Neural progenitor cell (in vitro differentiated cells): ENCODE data around the gene GRM6. TPM values are rescaled to one million over a fixed set of nuclear protein-coding genes. Genes with fewer than 3 reads are reported as not detected.

Source experiments
- DNase-seq: peaks from one replicate; pipeline ENCODE4 v3.0.0-alpha.2; 2016; ENCODE audit warnings: low spot score
- H2AFZ ChIP-seq: fragments of 200-600 bp; sonication (generic); replicated peaks from 2 replicates; pipeline ENCODE4 v1.6.1; 2016; ENCODE audit warnings: antibody characterized with exemption
- H3F3A ChIP-seq: fragments of 200-600 bp; sonication (generic); 2 replicates; pipeline ENCODE4 v1.6.1; 2016; ENCODE audit warnings: antibody characterized with exemption, low read depth
- H3K27ac ChIP-seq: fragments of 200-600 bp; sonication (generic); 2 replicates; pipeline ENCODE4 v1.5.1; 2016; ENCODE audit warnings: mild to moderate bottlenecking
- H3K27me3 ChIP-seq: fragments of 200-600 bp; sonication (generic); 2 replicates; pipeline ENCODE4 v1.6.1; 2016; ENCODE audit warnings: mild to moderate bottlenecking, moderate library complexity
- H3K36me3 ChIP-seq: fragments of 200-600 bp; sonication (generic); 2 replicates; pipeline ENCODE4 v1.5.1; 2016
- H3K4me1 ChIP-seq: fragments of 200-600 bp; sonication (generic); 2 replicates; pipeline ENCODE4 v1.6.1; 2016; ENCODE audit warnings: mixed run types
- H3K4me2 ChIP-seq: fragments of 200-600 bp; sonication (generic); 2 replicates; pipeline ENCODE4 v1.6.1; 2016
- H3K4me3 ChIP-seq: fragments of 200-600 bp; sonication (generic); 2 replicates; pipeline ENCODE4 v1.5.1; 2016
- H3K79me2 ChIP-seq: fragments of 200-600 bp; sonication (generic); 2 replicates; pipeline ENCODE4 v1.6.1; 2016; ENCODE audit warnings: low read depth
- H3K9ac ChIP-seq: fragments of 200-600 bp; sonication (generic); 2 replicates; pipeline ENCODE4 v1.6.1; 2016
- H3K9me3 ChIP-seq: fragments of 200-600 bp; sonication (generic); 2 replicates; pipeline ENCODE4 v1.5.1; 2016; ENCODE audit warnings: low read depth
- H4K20me1 ChIP-seq: fragments of 200-600 bp; sonication (generic); 2 replicates; pipeline ENCODE4 v1.6.1; 2016; ENCODE audit warnings: low read depth
- H3K27ac Mint-ChIP-seq: 3 replicates; pipeline ENCODE4 v1.8.0; 2021; ENCODE audit warnings: mixed read lengths
- H3K27me3 Mint-ChIP-seq: 2 replicates; pipeline ENCODE4 v1.8.0; 2022; ENCODE audit warnings: low read depth, mild to moderate bottlenecking, inconsistent platforms, moderate library complexity, mixed read lengths; ENCODE audit not compliant: insufficient read depth
- H3K36me3 Mint-ChIP-seq: 3 replicates; pipeline ENCODE4 v1.8.0; 2021; ENCODE audit warnings: mixed read lengths
- H3K4me1 Mint-ChIP-seq: 3 replicates; pipeline ENCODE4 v1.8.0; 2021; ENCODE audit warnings: mixed read lengths
- H3K4me3 Mint-ChIP-seq: 3 replicates; pipeline ENCODE4 v1.8.0; 2021; ENCODE audit warnings: mild to moderate bottlenecking, moderate library complexity, mixed read lengths
- H3K9me3 Mint-ChIP-seq: 3 replicates; pipeline ENCODE4 v1.8.0; 2020; ENCODE audit warnings: mixed read lengths
- EZH2 ChIP-seq: fragments of 200-600 bp; sonication (generic); IDR thresholded peaks from 2 replicates; pipeline ENCODE4 v1.6.1; 2017; ENCODE audit warnings: antibody characterized with exemption, mild to moderate bottlenecking, moderate library complexity
- EZH2phosphoT487 ChIP-seq: fragments of 200-600 bp; sonication (generic); IDR thresholded peaks from 2 replicates; pipeline ENCODE4 v1.6.1; 2017; ENCODE audit warnings: antibody characterized with exemption
- total RNA-seq: library from RNA; depleted of rRNA; stranded (reverse); fragments of >200 nt; gene quantifications from 2 replicates; pipeline ENCODE4 v1.2.3, GENCODE V29; 2015; ENCODE audit warnings: low replicate concordance
- TF ChIP-seq, protein P1 (sequence below): fragments of 200-600 bp; sonication (generic); IDR thresholded peaks from 2 replicates; pipeline ENCODE4 v1.5.1; 2017; ENCODE audit warnings: antibody characterized with exemption, mild to moderate bottlenecking

The GRM6 gene
- total RNA-seq = not detected in 2 replicates

DNA sequence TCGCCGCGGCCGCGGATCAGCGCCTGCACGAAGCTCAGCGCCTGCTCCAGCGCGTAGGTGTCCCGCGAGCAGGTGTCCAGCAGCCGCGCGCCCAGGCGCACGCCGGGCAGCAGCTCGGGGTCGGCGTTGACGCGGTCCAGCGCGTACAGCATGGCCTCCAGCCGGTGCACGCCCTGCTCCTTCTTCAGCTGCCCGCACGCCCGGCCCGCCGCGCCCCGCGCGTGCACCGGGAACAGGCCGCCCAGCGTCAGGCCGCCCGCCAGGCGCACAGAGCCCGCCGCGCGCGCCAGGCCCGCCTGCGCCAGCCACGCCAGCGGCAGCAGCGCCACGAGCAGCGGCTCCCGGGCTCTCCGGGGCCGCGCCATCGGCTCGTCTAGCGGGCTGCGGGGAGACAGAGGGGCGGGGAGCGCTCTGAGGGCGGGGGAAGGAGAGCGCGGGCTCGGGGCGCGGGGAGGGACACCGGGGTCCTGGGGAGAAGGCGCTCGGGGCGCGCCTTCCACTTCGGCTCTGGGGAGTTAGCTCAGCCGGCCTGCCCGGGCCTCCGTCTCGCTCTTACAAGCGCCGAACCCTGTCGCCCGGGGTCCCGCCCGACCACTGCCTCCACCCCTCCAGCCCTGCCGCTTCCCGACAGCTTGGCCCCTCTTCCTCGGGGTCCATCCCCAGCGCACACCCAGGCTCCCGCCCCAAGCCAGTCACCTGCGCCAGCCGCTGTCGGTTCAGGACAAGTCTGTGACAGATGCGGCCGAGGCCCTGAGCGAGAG, at the start of gene GRM6:
TSS of gene GRM6 (minus strand) at position 741 of the 761 bp plus-strand sequence. CDS start at position 365, 376 bp downstream.
- H3K9ac ChIP-seq = no peak within 1 kb of the TSS
- H3K9me3 Mint-ChIP-seq = peaks cover 30% of the 10 kb centered on the region
- peak within 1 kb of the TSS; percentile 49 for H3K4me3 ChIP-seq
- TF ChIP-seq, protein P1, sequence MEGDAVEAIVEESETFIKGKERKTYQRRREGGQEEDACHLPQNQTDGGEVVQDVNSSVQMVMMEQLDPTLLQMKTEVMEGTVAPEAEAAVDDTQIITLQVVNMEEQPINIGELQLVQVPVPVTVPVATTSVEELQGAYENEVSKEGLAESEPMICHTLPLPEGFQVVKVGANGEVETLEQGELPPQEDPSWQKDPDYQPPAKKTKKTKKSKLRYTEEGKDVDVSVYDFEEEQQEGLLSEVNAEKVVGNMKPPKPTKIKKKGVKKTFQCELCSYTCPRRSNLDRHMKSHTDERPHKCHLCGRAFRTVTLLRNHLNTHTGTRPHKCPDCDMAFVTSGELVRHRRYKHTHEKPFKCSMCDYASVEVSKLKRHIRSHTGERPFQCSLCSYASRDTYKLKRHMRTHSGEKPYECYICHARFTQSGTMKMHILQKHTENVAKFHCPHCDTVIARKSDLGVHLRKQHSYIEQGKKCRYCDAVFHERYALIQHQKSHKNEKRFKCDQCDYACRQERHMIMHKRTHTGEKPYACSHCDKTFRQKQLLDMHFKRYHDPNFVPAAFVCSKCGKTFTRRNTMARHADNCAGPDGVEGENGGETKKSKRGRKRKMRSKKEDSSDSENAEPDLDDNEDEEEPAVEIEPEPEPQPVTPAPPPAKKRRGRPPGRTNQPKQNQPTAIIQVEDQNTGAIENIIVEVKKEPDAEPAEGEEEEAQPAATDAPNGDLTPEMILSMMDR = no peak
- TF ChIP-seq EZH2phosphoT487 (peak; percentile 44), EZH2 (peak; percentile 64)
- H3K4me2 ChIP-seq = peak within 1 kb of the TSS; percentile 88
- no peaks in the 10 kb centered on the region for H4K20me1 ChIP-seq
- H3K4me3 Mint-ChIP-seq = peak within 1 kb of the TSS; percentile 59
- peaks cover 35% of the 10 kb centered on the region for H3K27me3 Mint-ChIP-seq
- H3K4me1 Mint-ChIP-seq = peaks cover 4% of the 10 kb centered on the region
- H3K36me3 Mint-ChIP-seq = peaks cover 2% of the 10 kb centered on the region
- H3K79me2 ChIP-seq = no peaks in the 10 kb centered on the region
- H3K27ac Mint-ChIP-seq = no peak within 1 kb of the TSS
- peak within 1 kb of the TSS; percentile 90 for H2AFZ ChIP-seq
- no peaks in the 10 kb centered on the region for H3K36me3 ChIP-seq
- no peak within 1 kb of the TSS for H3K27ac ChIP-seq
- no peaks in the 10 kb centered on the region for H3K9me3 ChIP-seq
- peaks cover 60% of the 10 kb centered on the region for H3K27me3 ChIP-seq
- peaks cover 6% of the 10 kb centered on the region for H3K4me1 ChIP-seq
- peaks cover 6% of the 10 kb centered on the region for H3F3A ChIP-seq
- peak; percentile 73 for DNase-seq

DNA sequence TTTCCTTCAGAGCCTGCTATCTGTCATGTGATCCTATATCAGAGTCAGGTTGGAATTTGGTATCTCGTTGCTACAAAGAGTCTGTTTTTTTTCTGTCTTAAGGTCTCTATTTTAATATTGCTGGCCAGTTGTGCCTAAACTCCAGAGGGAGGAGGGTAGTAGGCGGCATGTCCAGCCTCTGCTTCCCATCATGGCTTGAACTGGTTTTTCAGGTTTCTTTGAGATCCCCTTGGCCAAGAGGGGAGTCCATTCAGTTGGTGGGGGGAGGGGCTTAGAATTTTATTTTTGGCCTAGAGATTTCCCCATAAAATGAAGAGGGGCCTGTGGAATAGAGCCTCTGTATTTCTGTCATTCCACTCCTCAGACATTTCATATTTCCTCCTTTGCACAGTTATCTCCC, 49.6 kb upstream of the GRM6 start:
- Histone ChIP-seq H3K79me2 (no peaks in the 10 kb centered on the region), H3F3A (no peaks in the 10 kb centered on the region), H3K27ac (no peak overlapping the region), H3K27me3 (no peaks in the 10 kb centered on the region), H3K36me3 (no peaks in the 10 kb centered on the region), H3K4me1 (no peaks in the 10 kb centered on the region), H3K9ac (no peak overlapping the region), H3K4me3 (no peak overlapping the region), H4K20me1 (no peaks in the 10 kb centered on the region), H2AFZ (no peak overlapping the region), H3K9me3 (peaks cover 17% of the 10 kb centered on the region), H3K4me2 (no peak overlapping the region)
- H3K27ac Mint-ChIP-seq = no peak overlapping the region
- TF ChIP-seq EZH2phosphoT487 = no peak
- no peak for TF ChIP-seq EZH2
- TF ChIP-seq, protein P1 = no peak
- no peak for DNase-seq
- no peaks in the 10 kb centered on the region for H3K27me3 Mint-ChIP-seq
- H3K9me3 Mint-ChIP-seq = peaks cover 35% of the 10 kb centered on the region
- H3K36me3 Mint-ChIP-seq = no peaks in the 10 kb centered on the region
- no peak overlapping the region for H3K4me3 Mint-ChIP-seq
- no peaks in the 10 kb centered on the region for H3K4me1 Mint-ChIP-seq

DNA sequence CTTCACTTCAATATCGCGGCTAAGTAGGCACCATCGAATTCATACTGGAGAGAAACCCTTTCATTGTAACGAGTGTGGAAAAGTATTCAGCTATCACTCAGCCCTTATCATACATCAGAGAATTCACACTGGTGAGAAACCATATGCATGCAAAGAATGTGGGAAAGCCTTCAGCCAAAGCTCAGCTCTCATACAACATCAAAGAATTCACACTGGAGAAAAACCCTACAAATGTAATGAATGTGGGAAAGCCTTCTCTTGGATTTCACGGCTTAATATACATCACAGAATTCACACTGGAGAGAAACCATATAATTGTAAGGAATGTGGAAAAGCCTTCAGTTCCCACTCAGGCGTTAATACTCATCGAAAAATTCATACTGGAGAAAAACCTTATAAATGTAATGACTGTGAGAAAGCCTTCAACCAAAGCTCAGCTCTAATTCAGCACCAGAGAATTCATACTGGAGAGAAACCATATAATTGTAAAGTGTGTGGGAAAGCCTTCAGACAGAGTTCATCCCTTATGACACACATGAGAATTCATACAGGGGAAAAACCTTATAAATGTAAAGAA, 38.0 kb upstream of the GRM6 start:
- no peak overlapping the region for H3K4me3 ChIP-seq
- Mint-ChIP-seq H3K36me3 (peaks cover 63% of the 10 kb centered on the region), H3K4me1 (no peaks in the 10 kb centered on the region), H3K9me3 (peaks cover 85% of the 10 kb centered on the region), H3K4me3 (no peak overlapping the region), H3K27me3 (no peaks in the 10 kb centered on the region), H3K27ac (no peak overlapping the region)
- peaks cover 52% of the 10 kb centered on the region for H3K36me3 ChIP-seq
- H3K27me3 ChIP-seq = no peaks in the 10 kb centered on the region
- peaks cover 10% of the 10 kb centered on the region for H3F3A ChIP-seq
- no peaks in the 10 kb centered on the region for H3K79me2 ChIP-seq
- H3K9ac ChIP-seq = no peak overlapping the region
- H4K20me1 ChIP-seq = no peaks in the 10 kb centered on the region
- H3K9me3 ChIP-seq = peaks cover 72% of the 10 kb centered on the region
- TF ChIP-seq, protein P1 = no peak
- TF ChIP-seq EZH2phosphoT487 (no peak), EZH2 (no peak)
- no peak overlapping the region for H2AFZ ChIP-seq
- no peak overlapping the region for H3K4me2 ChIP-seq
- DNase-seq = no peak
- no peak overlapping the region for H3K27ac ChIP-seq
- no peaks in the 10 kb centered on the region for H3K4me1 ChIP-seq
